Bronchial epithelial cell (primary cell): ENCODE results near the gene CELF4. TPM values are rescaled to one million over a fixed set of nuclear protein-coding genes. Genes with fewer than 3 reads are reported as not detected.

ENCODE experiments used
- DNase-seq: peaks from one replicate; pipeline ENCODE4 v3.0.0-alpha.2; 2010; ENCODE audit warnings: low read depth
- FAIRE-seq: peaks from 2 replicates; lab custom pipeline; 2011; peaks lifted over from hg19 to GRCh38; lab: Jason Lieb, UNC
- H3K27me3 ChIP-seq: 2 replicates; pipeline ENCODE4 v1.5.1; 2011; ENCODE audit warnings: low read length; ENCODE audit not compliant: control insufficient read depth, insufficient read depth
- H3K36me3 ChIP-seq: 2 replicates; pipeline ENCODE4 v1.5.1; 2011; ENCODE audit warnings: low read length; ENCODE audit not compliant: control insufficient read depth, insufficient read depth
- H3K4me3 ChIP-seq: 2 replicates; pipeline ENCODE4 v1.5.1; 2011; ENCODE audit warnings: mild to moderate bottlenecking, low read depth, low read length, control low read depth
- total RNA-seq: library from RNA; depleted of rRNA; stranded (reverse); fragments of >200 nt; gene quantifications from 2 replicates; pipeline ENCODE4 v1.2.1, GENCODE V29; 2014
- TF ChIP-seq, protein P1 (sequence below): IDR thresholded peaks from 2 replicates; pipeline ENCODE4 v1.5.1; 2011; ENCODE audit warnings: mild to moderate bottlenecking, moderate library complexity, low read length, control low read depth, inconsistent platforms; ENCODE audit not compliant: insufficient read depth, severe bottlenecking

Gene CELF4
- total RNA-seq, 1 donor from 2014 or later = not detected

DNA sequence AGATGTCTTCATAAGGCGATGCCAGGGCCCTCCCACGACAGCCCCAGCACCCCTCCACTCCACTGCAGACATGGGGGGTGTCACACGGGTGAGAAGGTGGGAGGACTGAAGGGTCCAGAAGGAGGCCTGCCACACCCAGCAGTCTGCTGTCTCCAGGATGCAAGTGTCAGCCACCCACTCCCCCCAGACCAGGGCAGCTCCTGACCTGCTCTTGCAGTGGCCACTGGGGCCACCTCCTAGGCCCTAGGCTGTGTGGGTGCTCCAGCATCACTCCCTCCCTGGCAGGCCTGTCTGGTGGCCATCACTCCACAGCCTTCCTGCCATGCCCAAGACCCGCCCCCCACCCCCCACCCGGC is 171.0 kb downstream of the CELF4 start:
- no peaks in the 10 kb centered on the region for H3K36me3 ChIP-seq
- no peak for DNase-seq
- TF ChIP-seq, protein P1, sequence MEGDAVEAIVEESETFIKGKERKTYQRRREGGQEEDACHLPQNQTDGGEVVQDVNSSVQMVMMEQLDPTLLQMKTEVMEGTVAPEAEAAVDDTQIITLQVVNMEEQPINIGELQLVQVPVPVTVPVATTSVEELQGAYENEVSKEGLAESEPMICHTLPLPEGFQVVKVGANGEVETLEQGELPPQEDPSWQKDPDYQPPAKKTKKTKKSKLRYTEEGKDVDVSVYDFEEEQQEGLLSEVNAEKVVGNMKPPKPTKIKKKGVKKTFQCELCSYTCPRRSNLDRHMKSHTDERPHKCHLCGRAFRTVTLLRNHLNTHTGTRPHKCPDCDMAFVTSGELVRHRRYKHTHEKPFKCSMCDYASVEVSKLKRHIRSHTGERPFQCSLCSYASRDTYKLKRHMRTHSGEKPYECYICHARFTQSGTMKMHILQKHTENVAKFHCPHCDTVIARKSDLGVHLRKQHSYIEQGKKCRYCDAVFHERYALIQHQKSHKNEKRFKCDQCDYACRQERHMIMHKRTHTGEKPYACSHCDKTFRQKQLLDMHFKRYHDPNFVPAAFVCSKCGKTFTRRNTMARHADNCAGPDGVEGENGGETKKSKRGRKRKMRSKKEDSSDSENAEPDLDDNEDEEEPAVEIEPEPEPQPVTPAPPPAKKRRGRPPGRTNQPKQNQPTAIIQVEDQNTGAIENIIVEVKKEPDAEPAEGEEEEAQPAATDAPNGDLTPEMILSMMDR = no peak
- FAIRE-seq = no peak
- peaks cover 5% of the 10 kb centered on the region for H3K27me3 ChIP-seq
- H3K4me3 ChIP-seq = no peak overlapping the region

- FAIRE-seq (no peak), DNase-seq (no peak)
- Histone ChIP-seq H3K4me3 (peak overlapping the region; percentile 21), H3K27me3 (peaks cover 5% of the 10 kb centered on the region), H3K36me3 (no peaks in the 10 kb centered on the region)
- TF ChIP-seq, protein P1 = no peak
Observed at GRCh38 chr18:37393945-37394609, 171.5 kb downstream of the CELF4 start.

DNA sequence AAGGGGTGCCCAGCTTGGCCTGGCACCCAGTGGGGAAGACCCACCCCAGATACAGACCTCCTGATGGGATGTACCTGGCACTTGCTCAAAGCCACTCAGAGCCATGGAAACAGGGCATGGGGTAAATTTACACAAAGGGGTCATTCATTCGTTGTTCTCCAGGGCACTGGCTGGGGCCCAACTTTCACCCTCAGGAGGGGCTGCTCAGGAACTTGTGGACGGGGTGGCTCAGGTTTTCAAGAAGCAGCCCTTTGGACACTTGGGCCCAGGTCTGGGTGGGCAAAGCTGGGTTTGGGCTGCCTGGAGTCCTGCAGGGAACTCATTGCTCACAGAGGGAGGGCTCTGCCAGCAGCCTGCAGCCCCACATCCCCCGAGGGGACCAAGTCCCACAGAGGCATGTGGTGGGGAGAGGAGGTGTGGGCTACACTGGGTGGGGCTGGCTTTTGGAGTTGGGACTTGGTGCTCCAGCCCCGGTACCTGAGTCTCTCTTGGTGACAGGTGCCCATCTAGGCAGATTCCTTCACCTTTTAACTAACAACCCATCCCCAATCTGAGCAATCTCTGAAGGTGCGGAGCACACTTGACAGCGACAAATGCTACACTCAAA is 172.3 kb downstream of the CELF4 start:
- peaks cover 5% of the 10 kb centered on the region for H3K27me3 ChIP-seq
- no peak for DNase-seq
- no peaks in the 10 kb centered on the region for H3K36me3 ChIP-seq
- no peak overlapping the region for H3K4me3 ChIP-seq
- TF ChIP-seq, protein P1 = no peak
- FAIRE-seq = no peak

GRCh38 chr18:37392648-37393047 is 172.9 kb downstream of the CELF4 start:
- DNase-seq (no peak), FAIRE-seq (no peak)
- no peak overlapping the region for H3K4me3 ChIP-seq
- TF ChIP-seq, protein P1 = no peak
- no peaks in the 10 kb centered on the region for H3K36me3 ChIP-seq
- peaks cover 5% of the 10 kb centered on the region for H3K27me3 ChIP-seq

DNA sequence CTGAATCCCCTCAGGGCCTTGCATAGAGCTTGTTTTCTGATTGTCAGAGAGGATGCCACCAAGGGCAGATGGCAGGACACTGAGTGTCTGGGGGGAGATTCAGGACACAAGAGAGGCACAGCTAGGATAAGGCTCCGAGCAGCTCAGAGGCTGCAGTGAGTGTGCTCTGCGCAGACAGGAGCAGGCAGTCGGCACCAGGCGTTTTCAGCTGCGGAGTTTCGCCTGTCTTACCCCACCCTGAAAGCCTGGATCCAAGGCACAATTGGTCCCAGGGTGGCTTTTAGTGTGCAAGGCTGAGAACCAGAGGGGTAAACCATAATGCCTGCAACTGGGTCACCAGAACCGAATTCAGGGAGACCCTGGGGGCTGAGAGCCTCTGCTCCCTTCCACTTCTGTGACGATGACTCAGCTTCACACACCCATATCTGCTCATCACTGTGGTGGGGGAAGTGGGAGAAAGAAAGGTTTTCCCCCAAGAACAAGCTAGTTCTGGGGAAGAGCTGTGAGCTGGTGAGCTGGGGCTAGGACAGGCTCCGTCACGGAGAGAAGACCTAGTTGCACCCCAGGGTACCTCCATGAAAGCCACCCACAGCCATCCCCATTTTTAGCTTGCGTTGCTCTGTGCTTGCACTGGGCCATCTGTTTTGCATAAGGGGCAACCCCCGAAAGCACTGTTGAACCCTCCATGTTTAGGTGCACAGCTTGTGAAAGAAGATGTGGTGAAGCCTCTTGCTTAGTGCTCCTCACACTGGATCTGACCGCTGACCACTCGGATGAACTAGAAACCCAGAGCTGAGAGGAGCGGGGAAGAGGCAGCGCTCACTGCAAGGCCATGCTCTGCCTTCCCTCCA is 173.7 kb downstream of the CELF4 start:
- Histone ChIP-seq H3K36me3 (no peaks in the 10 kb centered on the region), H3K4me3 (no peak overlapping the region), H3K27me3 (peaks cover 5% of the 10 kb centered on the region)
- DNase-seq (no peak), FAIRE-seq (no peak)
- TF ChIP-seq, protein P1 = no peak
